ENCODE results near the gene SMIM26. TPM values are rescaled to one million over a fixed set of nuclear protein-coding genes. Genes with fewer than 3 reads are reported as not detected.

SMIM26 gene
- total and polyA plus RNA-seq, 2 of the 13 experiments (the other 11 are each of a cell fraction or from before 2014, with no cell fraction given), result 214 to 249 TPM

DNA sequence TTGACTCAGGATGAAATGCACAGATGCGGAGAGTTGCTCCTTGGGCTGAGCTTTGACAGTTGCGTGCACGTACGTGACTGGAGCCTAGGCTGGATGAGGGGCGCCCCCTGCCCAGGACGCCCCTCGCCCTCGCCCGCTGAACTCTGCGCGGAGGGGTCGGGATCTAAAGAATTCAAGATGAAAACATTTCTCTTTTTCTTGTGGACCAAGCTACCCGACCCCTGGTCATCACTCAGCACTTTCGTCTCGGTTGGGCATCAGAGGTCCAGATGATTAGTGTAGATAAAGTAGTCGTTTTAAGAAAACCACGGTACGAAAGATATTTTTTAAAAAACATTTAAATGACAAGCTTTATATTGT, 21.3 kb downstream of the SMIM26 start (continued):
- TF ChIP-seq, protein P1, sequence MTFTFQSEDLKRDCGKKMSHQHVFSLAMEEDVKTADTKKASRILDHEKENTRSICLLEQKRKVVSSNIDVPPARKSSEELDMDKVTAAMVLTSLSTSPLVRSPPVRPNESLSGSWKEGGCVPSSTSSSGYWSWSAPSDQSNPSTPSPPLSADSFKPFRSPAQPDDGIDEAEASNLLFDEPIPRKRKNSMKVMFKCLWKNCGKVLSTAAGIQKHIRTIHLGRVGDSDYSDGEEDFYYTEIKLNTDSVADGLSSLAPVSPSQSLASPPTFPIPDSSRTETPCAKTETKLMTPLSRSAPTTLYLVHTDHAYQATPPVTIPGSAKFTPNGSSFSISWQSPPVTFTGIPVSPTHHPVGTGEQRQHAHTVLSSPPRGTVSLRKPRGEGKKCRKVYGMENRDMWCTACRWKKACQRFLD (CRISPR knock-in tag; IDR thresholded peaks at IDR 0.05; ENCODE audit: borderline replicate concordance), result 0 out of 2 replicates have a peak, but pooled peaks have one; percentile 7
- TF ChIP-seq CERS6 (CRISPR knock-in tag; IDR thresholded peaks at IDR 0.05), result no peak
- no peak for TF ChIP-seq ZNF441 (CRISPR knock-in tag; IDR thresholded peaks at IDR 0.05; ENCODE audit: borderline replicate concordance)
- TF ChIP-seq ZNF710 (CRISPR knock-in tag; IDR thresholded peaks at IDR 0.05; ENCODE audit: borderline replicate concordance), result peak; percentile 65; the same call in 1 of the 2 replicates
- TF ChIP-seq YEATS4 (CRISPR knock-in tag; IDR thresholded peaks at IDR 0.05; ENCODE audit: borderline replicate concordance), result no peak
- TF ChIP-seq NCOA1 (CRISPR knock-in tag; IDR thresholded peaks at IDR 0.05), result no peak
- no peak for TF ChIP-seq CHCHD3 (CRISPR knock-in tag; IDR thresholded peaks at IDR 0.05)
- no peak for TF ChIP-seq IRX3 (CRISPR knock-in tag; IDR thresholded peaks at IDR 0.05; ENCODE audit: borderline replicate concordance, low read depth)
- no peak for TF ChIP-seq NFIB (CRISPR knock-in tag; IDR thresholded peaks at IDR 0.05; ENCODE audit: borderline replicate concordance)
- 0 out of 2 replicates have a peak, but pooled peaks have one; percentile 8 for TF ChIP-seq ZNF614 (CRISPR knock-in tag; IDR thresholded peaks at IDR 0.05; ENCODE audit: borderline replicate concordance)
- no peak for TF ChIP-seq MXI1 (IDR thresholded peaks at IDR 0.05; ENCODE audit: borderline replicate concordance, low read depth, low read length)
- TF ChIP-seq ZBTB8A (CRISPR knock-in tag; IDR thresholded peaks at IDR 0.05; ENCODE audit: borderline replicate concordance, low read depth), result no peak
- TF ChIP-seq RCOR2 (CRISPR knock-in tag; IDR thresholded peaks at IDR 0.05), result no peak
- no peak for TF ChIP-seq ZNF44 (CRISPR knock-in tag; IDR thresholded peaks at IDR 0.05)
- TF ChIP-seq ZNF136 (CRISPR knock-in tag; IDR thresholded peaks at IDR 0.05; ENCODE audit: low read depth), result 0 out of 2 replicates have a peak, but pooled peaks have one; percentile 50
- TF ChIP-seq ZNF235 (CRISPR knock-in tag; IDR thresholded peaks at IDR 0.05; ENCODE audit: borderline replicate concordance), result no peak
- TF ChIP-seq ZNF253 (CRISPR knock-in tag; IDR thresholded peaks at IDR 0.05; ENCODE audit: borderline replicate concordance), result 0 out of 2 replicates have a peak, but pooled peaks have one; percentile 9
- TF ChIP-seq MEF2D (CRISPR knock-in tag; IDR thresholded peaks at IDR 0.05), result no peak
- peak; percentile 82 for TF ChIP-seq HIVEP1 (CRISPR knock-in tag; IDR thresholded peaks at IDR 0.05)
- TF ChIP-seq HDAC2 (CRISPR knock-in tag; IDR thresholded peaks at IDR 0.05), result peak; percentile 19; the same call in 1 of the 2 replicates
- TF ChIP-seq KMT2A (CRISPR knock-in tag; IDR thresholded peaks at IDR 0.05), result peak; percentile 16; the same call in 1 of the 2 replicates
- TF ChIP-seq PHF21A (CRISPR knock-in tag; IDR thresholded peaks at IDR 0.05), result peak; percentile 8; the same call in 1 of the 2 replicates
- TF ChIP-seq ZC3H13 (CRISPR knock-in tag; IDR thresholded peaks at IDR 0.05), result no peak
- TF ChIP-seq ZNF564 (CRISPR knock-in tag; IDR thresholded peaks at IDR 0.05), result no peak
- no peak for TF ChIP-seq ZSCAN31 (CRISPR knock-in tag; IDR thresholded peaks at IDR 0.05; ENCODE audit: low read depth)
- TF ChIP-seq SMAD3 (CRISPR knock-in tag; IDR thresholded peaks at IDR 0.05), result no peak
- no peak for TF ChIP-seq KLF15 (CRISPR knock-in tag; IDR thresholded peaks at IDR 0.05; ENCODE audit: borderline replicate concordance)

Measured in HepG2 (cell line).